ENCODE data around the gene GGA2.

The GGA2 gene

GRCh38 chr16:23554536-23554935 is 44.2 kb upstream of the GGA2 start:
- Histone ChIP-seq H3K27ac (ENCODE audit: extremely low read depth, low read depth, low read length) (no peak overlapping the region), H3K4me1 (ENCODE audit: control insufficient read depth, insufficient read depth, low read length) (no peaks in the 10 kb centered on the region), H3K36me3 (ENCODE audit: control insufficient read depth in 2 of 2, insufficient read depth in 1 of 2, low read length in 2 of 2) (peaks cover 22 to 39% of the 10 kb centered on the region in 2 experiments; a peak in 2 of 3 replicates), H3K4me3 (ENCODE audit: low read depth, low read length) (no peak overlapping the region), H3K9me3 (ENCODE audit: control insufficient read depth, insufficient read depth, low read depth, low read length) (no peaks in the 10 kb centered on the region)
- CTCF ChIA-PET = no interaction called here
- TF ChIP-seq ZNF518A (tag by site-specific recombination; conservative IDR thresholded peaks at IDR 0.05; ENCODE audit: low read depth) (no peak), ZSCAN16 (tag by site-specific recombination; IDR thresholded peaks at IDR 0.05) (no peak), ZNF548 (tag by site-specific recombination; IDR thresholded peaks at IDR 0.05) (no peak), PRDM2 (tag by site-specific recombination; IDR thresholded peaks at IDR 0.05; ENCODE audit: borderline replicate concordance) (no peak), SP7 (tag by site-specific recombination; IDR thresholded peaks at IDR 0.05) (0 out of 2 replicates have a peak, but pooled peaks have one; percentile 15)
- POLR2A ChIA-PET = interaction anchor here (1.2 kb wide), 1 partner anchor 9 kb away, joined by 4 read pairs; no protein-coding TSS in a partner anchor

GRCh38 chr16:23552161-23552560 is 41.9 kb upstream of the GGA2 start:
- Histone ChIP-seq H3K36me3 (ENCODE audit: control insufficient read depth in 2 of 2, insufficient read depth in 1 of 2, low read length in 2 of 2) (peaks cover 25 to 48% of the 10 kb centered on the region in 2 experiments; a peak in 2 of 3 replicates), H3K9me3 (ENCODE audit: control insufficient read depth, insufficient read depth, low read depth, low read length) (no peaks in the 10 kb centered on the region), H3K4me3 (ENCODE audit: low read depth, low read length) (no peak overlapping the region), H3K4me1 (ENCODE audit: control insufficient read depth, insufficient read depth, low read length) (no peaks in the 10 kb centered on the region), H3K27ac (ENCODE audit: extremely low read depth, low read depth, low read length) (no peak overlapping the region)
- CTCF ChIA-PET = interaction anchor here (0.6 kb wide), 2 partner anchors 13 to 629 kb away, joined by 3 to 4 read pairs; no protein-coding TSS in a partner anchor
- POLR2A ChIA-PET = interaction anchor here (0.5 kb wide), 1 partner anchor 21 kb away, joined by 4 read pairs; no protein-coding TSS in a partner anchor
- no peak for TF ChIP-seq ZNF302 (tag by site-specific recombination; IDR thresholded peaks at IDR 0.05; ENCODE audit: low read depth)
- peak; percentile 59 for TF ChIP-seq GLIS1 (tag by site-specific recombination; IDR thresholded peaks at IDR 0.05)
- peak; percentile 86 for TF ChIP-seq ZIC2 (tag by site-specific recombination; IDR thresholded peaks at IDR 0.05)

- Histone ChIP-seq H3K27ac (ENCODE audit: extremely low read depth, low read depth, low read length) (no peak overlapping the region), H3K4me1 (ENCODE audit: control insufficient read depth, insufficient read depth, low read length) (no peaks in the 10 kb centered on the region), H3K36me3 (ENCODE audit: control insufficient read depth in 2 of 2, insufficient read depth in 1 of 2, low read length in 2 of 2) (peaks cover 31 to 71% of the 10 kb centered on the region in 2 experiments; a peak in 2 of 3 replicates), H3K9me3 (ENCODE audit: control insufficient read depth, insufficient read depth, low read depth, low read length) (no peaks in the 10 kb centered on the region), H3K4me3 (ENCODE audit: low read depth, low read length) (no peak overlapping the region)
- ChIA-PET CTCF (interaction anchor here (0.6 kb wide), 1 partner anchor 31 kb away, joined by 5 read pairs; no protein-coding TSS in a partner anchor), POLR2A (no interaction called here)
- TF ChIP-seq ZNF157 (tag by site-specific recombination; IDR thresholded peaks at IDR 0.05) = no peak
- no peak for TF ChIP-seq ZNF214 (tag by site-specific recombination; IDR thresholded peaks at IDR 0.05; ENCODE audit: borderline replicate concordance)
- TF ChIP-seq ZNF530 (tag by site-specific recombination; IDR thresholded peaks at IDR 0.05; ENCODE audit: low read depth) = no peak
- TF ChIP-seq ZNF121 (tag by site-specific recombination; IDR thresholded peaks at IDR 0.05) = no peak
- no peak for TF ChIP-seq ZNF112 (tag by site-specific recombination; IDR thresholded peaks at IDR 0.05)
- no peak for TF ChIP-seq ZBTB26 (tag by site-specific recombination; optimal IDR thresholded peaks at IDR 0.05)
- no peak for TF ChIP-seq HIC1 (tag by site-specific recombination; IDR thresholded peaks at IDR 0.05)
- TF ChIP-seq ZNF830 (tag by site-specific recombination; IDR thresholded peaks at IDR 0.05; ENCODE audit: low read depth) = no peak
- no peak for TF ChIP-seq ZNF660 (tag by site-specific recombination; IDR thresholded peaks at IDR 0.05)
Observed at GRCh38 chr16:23549938-23550337, 39.6 kb upstream of the GGA2 start.

All from HEK293 (cell line).